ENCODE results near the gene PRKG1.
"Not testable (repeated sequence)": the region's sequence is repeated elsewhere in the genome, so short reads cannot be mapped to it uniquely, and the experiment has no call there.

The PRKG1 gene

DNA sequence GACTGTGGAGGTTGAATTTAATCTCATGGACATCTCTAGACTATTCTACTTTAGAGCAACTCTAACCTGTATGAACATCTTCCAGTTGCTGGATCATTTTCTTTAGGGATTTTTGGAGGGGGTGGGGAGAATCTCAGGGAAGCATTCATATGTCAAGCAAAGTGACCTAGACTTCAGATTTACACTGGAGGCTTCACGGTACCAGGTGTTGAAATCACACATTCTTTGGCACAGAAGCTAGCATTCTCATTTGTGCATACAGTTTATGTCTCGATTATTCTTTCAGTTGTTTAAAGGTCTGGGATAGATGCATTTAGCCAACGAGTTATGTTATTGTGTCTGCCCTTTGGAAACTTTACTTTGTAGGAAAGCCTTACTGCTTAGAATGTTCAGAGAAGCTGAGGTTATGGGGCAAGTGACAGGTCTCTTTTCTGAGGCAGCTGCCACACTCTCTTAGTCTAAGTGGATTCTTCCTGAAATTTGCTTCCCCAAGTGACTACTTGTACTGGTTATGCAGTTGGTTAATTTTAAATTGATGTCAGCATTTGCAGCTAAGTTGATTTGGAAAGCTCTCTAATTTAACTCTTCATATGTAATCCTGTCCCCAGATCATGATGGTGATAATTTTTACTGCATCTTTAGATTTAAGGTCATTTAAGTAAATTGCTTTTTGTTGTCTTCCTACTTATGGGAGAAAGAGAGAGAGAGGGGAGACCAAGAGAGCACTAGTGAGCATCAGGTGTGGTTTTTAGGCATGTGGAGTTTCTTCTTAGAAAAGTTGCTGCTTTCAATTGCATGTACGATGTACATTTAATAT is 153.8 kb downstream of the PRKG1 start:
- DNase-seq (ENCODE audit: low spot score) = no peak

- DNase-seq (ENCODE audit: low spot score) = no peak
Observed at GRCh38 chr10:51228714-51229100, 154.4 kb downstream of the PRKG1 start.

GRCh38 chr10:51230887-51231585 is 156.7 kb downstream of the PRKG1 start:
- no peak for DNase-seq (ENCODE audit: low spot score)

DNA sequence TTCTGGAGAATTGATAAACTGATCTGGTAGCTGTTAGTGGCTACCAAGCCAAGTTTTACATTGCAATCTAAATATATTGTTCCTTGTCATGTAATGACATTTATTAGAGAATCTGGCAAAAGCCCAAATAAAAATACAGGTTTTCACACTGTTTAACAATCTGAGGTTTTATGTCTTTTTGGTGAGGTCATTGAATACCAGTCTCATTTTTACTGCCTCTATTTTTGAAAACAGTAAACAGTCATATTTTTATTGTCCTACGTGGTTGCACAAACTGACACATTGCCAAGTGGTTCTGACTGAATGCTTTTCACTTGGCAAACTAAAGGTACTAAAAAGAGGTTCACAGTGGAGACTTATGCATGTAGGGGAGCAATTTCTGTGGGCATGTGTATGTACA is 157.5 kb downstream of the PRKG1 start:
- no peak for DNase-seq (ENCODE audit: low spot score)

DNA sequence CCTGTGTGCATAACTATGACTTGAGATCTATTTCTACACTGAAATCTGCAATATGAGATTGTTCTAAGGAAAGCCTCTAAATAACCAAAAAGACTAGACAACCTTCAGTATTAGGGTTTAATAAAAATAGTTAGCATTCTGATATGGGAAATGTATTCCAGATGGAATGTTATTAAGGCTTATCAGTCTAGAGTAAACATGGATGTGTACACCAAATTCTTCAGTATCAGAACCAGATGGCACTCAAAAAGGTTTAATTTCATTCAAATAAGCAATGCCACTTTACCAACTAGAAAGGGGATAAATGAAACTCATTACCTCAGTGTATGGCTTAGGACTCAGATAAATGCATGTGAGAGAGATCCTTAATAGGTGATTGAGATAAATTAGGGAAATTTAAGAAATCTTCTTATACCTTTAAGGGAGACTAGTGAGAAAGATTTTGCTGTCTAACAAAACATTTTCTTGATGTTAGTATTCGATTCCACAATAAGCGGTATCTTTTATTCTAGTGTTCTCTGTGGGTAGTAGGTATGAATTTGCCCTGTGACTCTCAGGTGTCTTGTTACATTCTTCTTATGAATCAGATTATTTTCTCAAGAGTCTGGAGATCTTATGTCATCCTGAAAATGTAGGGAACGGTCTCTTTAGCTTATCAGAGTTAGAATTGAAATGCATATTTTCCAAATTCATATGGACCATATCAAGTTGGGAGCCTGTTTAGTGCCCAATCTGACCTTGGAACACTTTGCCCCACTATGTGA is 159.2 kb downstream of the PRKG1 start:
- DNase-seq (ENCODE audit: low spot score) = no peak

- no peak for DNase-seq (ENCODE audit: low spot score)
Observed at GRCh38 chr10:51235865-51236264, 161.6 kb downstream of the PRKG1 start.

GRCh38 chr10:51239006-51239405 is 164.7 kb downstream of the PRKG1 start:
- no peak for DNase-seq (ENCODE audit: low spot score)

- DNase-seq (ENCODE audit: low spot score) = no peak
Observed at GRCh38 chr10:51241461-51241860, 167.2 kb downstream of the PRKG1 start.

DNA sequence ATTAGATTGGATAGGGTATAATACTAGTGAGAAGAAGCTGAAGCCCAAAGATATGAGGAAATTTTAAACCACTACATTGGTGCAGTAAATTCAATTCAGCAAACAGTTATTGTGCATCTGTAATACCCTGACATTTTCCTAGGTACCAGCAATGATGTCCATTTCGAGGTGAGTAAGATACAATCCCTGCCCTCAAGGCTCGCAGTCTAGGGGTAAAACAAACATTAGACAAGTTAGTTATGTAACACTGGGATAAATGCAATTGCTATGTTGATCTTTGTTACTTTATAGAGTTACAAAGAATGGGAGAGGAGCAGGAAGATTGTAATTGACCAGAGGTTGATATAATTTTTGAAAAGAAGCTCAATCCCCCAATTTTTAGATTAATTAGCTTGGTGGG is 168.1 kb downstream of the PRKG1 start:
- no peak for DNase-seq (ENCODE audit: low spot score)

- no peak for DNase-seq (ENCODE audit: low spot score)
Observed at GRCh38 chr10:51244309-51244708, 170.0 kb downstream of the PRKG1 start.

DNA sequence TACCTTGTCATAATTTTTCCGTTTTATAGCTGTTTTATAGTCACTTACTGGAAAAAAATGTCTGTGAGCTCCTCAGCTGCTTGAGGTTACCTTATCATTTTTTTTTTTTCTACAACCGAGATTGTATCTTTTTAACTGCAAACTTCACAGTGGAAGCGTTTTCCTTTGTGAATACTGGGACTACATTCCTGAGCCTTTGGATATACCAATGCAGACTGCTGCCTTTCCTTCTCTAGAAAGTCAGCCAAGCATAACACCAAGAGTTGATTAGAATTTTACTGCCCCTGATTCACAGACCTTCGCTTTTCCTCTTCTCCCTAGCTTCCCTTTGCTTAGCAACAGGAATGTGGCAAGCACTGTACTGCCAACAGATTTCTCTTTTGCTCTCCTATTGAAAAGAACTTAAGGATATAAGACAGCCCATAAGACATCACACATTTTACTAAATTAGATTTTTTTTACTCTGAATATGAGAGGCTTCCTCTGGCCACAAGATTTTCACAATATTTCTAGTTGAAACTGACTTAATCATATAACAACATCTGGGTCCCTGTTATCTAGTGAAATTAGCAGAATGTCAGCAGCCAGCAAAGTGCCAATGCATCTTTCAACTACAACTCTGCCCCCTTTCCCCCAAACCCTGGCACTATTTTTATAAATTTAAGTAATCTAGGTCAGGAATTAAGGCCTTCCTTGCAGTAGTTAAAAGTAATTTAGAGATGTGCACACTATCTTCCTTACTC is 170.6 kb downstream of the PRKG1 start:
- no peak for DNase-seq (ENCODE audit: low spot score)

GRCh38 chr10:51246156-51246555 is 171.9 kb downstream of the PRKG1 start:
- DNase-seq (ENCODE audit: low spot score) = no peak

DNA sequence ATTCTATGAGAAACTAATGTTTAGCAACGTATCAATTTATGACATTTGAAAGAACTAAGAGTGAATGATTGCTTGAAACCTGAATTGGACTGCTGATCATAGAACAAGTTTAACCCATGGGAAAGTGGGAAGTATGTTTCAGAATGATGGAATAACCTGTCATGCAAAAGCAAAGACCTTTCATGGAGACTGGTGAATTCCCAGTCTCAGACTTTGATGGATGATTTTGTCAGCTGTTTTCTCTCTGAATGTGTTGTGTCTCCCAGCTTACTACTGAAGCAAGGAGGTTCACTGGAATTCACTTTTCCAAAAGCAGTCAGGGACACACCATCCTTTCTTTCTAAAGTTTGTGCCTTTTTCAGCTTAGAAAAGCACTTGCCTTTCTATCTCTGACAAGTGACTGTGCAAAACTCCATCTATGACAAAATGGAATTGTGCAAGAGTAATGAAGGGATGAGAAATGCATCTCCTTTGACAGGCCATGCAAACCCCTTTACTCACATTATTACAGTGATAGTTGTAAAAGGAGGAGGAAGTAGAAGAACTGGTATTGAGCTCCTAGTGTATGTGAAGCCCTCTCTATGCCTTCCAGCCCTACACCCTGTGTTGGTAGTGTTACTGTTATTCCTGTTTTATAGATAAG is 176.1 kb downstream of the PRKG1 start:
- no peak for DNase-seq (ENCODE audit: low spot score)

GRCh38 chr10:51251110-51251509 is 176.8 kb downstream of the PRKG1 start:
- no peak for DNase-seq (ENCODE audit: low spot score)

- no peak for DNase-seq (ENCODE audit: low spot score)
Observed at GRCh38 chr10:51255381-51255780, 181.1 kb downstream of the PRKG1 start.

- no peak for DNase-seq (ENCODE audit: low spot score)
Observed at GRCh38 chr10:51257511-51258248, 183.4 kb downstream of the PRKG1 start.

DNA sequence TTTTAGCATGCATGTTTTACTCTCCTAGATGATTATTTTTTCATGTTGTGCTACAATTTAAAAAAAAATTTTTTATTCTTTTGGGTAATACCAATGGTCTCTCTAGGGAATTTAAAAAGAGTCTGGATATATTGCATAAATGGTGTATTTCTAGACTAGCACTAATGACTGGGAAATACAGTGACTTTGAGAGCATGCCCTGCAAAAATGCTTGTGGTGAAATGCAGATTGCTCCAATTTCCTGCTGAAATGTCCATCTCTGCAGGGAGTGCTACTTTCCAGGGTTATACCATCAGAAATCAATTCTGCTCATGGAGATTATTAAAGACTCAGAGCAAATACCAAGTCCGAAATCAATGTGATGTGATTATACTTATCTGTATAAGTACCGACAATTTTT is 186.1 kb downstream of the PRKG1 start:
- no peak for DNase-seq (ENCODE audit: low spot score)

DNA sequence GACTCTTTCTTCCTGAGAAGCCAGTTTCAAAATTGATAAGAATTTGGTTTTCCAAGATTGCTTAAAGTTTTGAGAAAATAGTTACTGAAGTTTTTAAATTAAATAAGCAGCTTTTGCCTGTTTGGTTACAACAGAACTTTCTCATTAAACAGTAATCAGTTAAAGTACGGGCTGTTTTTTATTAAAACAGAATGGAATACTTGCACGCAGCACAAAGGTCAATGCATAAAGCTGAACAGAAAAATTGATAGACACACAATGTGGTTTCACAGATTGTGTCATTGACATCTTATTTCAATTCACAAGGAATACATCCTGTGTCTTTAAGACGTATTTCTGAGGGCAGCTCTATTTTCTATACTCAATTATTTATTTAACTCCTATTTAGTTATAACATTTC is 192.2 kb downstream of the PRKG1 start:
- DNase-seq (ENCODE audit: low spot score) = no peak

DNA sequence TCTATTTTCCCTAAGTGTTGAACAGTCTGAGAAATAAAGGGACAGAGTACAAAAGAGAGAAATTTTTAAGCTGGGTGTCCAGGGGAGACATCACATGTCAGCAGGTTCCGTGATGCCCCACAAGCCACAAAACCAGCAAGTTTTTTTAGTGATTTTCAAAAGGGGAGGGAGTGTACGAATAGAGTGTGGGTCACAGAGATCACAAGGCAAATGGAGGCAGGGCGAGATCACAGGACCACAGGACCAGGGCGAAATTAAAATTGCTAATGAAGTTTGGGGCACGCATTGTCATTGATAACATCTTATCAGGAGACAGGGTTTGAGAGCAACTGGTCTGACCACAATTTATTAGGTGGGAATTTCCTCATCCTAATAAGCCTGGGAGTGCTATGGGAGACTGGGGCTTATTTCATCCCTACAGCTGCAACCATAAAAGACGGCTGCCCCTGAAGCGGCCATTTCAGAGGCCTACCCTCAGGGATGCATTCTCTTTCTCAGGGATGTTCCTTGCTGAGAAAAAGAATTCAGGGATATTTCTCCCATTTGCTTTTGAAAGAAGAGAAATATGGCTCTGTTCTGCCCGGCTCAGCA is 193.8 kb downstream of the PRKG1 start:
- DNase-seq (ENCODE audit: low spot score) = not testable (repeated sequence)

- no peak for DNase-seq (ENCODE audit: low spot score)
Observed at GRCh38 chr10:51269821-51270220, 195.5 kb downstream of the PRKG1 start.

All from COLO829 (cell line).